NCI-H1417 treated with DMSO at 0.1 percent for 48 hours (cell line): ENCODE measurements around the gene CRIP1.

Experiments
- DNase-seq: peaks from one replicate; lab custom pipeline; 2025; lab: John Stamatoyannopoulos, UW

CRIP1 gene

GRCh38 chr14:105505101-105505500 lies 18.4 kb downstream of the CRIP1 start:
- no peak for DNase-seq

- no peak for DNase-seq
Observed at GRCh38 chr14:105507247-105507646, 20.6 kb downstream of the CRIP1 start.

GRCh38 chr14:105508069-105508468 lies 21.4 kb downstream of the CRIP1 start:
- DNase-seq = no peak

- DNase-seq = no peak
Observed at GRCh38 chr14:105508601-105509000, 21.9 kb downstream of the CRIP1 start.

GRCh38 chr14:105517096-105517495 lies 30.4 kb downstream of the CRIP1 start:
- no peak for DNase-seq

- no peak for DNase-seq
Observed at GRCh38 chr14:105519946-105520698, 33.4 kb downstream of the CRIP1 start.

- DNase-seq = no peak
Observed at GRCh38 chr14:105525326-105525725, 38.6 kb downstream of the CRIP1 start.

GRCh38 chr14:105525861-105526775 lies 39.4 kb downstream of the CRIP1 start, which contains the start of gene TMEM121:
TMEM121 (plus strand) TSS chr14:105526583; CDS start chr14:105528835, 2,252 bp downstream.
- no peak for DNase-seq

GRCh38 chr14:105526776-105527380 lies 40.2 kb downstream of the CRIP1 start:
- DNase-seq = no peak

- no peak for DNase-seq
Observed at GRCh38 chr14:105527381-105527825, 40.7 kb downstream of the CRIP1 start.

- no peak for DNase-seq
Observed at GRCh38 chr14:105527826-105528585, 41.3 kb downstream of the CRIP1 start.

- DNase-seq = no peak
Observed at GRCh38 chr14:105528586-105529318, 42.1 kb downstream of the CRIP1 start.

GRCh38 chr14:105529319-105529568 lies 42.6 kb downstream of the CRIP1 start:
- DNase-seq = no peak

GRCh38 chr14:105529569-105530284 lies 43.0 kb downstream of the CRIP1 start:
- no peak for DNase-seq

- DNase-seq = no peak
Observed at GRCh38 chr14:105530285-105531087, 43.8 kb downstream of the CRIP1 start.

- no peak for DNase-seq
Observed at GRCh38 chr14:105531088-105531893, 44.6 kb downstream of the CRIP1 start.

GRCh38 chr14:105531894-105532623 lies 45.4 kb downstream of the CRIP1 start:
- no peak for DNase-seq

- DNase-seq = no peak
Observed at GRCh38 chr14:105532735-105533141, 46.1 kb downstream of the CRIP1 start.
